ENCODE data around the gene DLG2.

- no peak for TF ChIP-seq EZH2phosphoT487 (IDR thresholded peaks at IDR 0.05; ENCODE audit: borderline replicate concordance, low read length)
- TF ChIP-seq, protein P1, sequence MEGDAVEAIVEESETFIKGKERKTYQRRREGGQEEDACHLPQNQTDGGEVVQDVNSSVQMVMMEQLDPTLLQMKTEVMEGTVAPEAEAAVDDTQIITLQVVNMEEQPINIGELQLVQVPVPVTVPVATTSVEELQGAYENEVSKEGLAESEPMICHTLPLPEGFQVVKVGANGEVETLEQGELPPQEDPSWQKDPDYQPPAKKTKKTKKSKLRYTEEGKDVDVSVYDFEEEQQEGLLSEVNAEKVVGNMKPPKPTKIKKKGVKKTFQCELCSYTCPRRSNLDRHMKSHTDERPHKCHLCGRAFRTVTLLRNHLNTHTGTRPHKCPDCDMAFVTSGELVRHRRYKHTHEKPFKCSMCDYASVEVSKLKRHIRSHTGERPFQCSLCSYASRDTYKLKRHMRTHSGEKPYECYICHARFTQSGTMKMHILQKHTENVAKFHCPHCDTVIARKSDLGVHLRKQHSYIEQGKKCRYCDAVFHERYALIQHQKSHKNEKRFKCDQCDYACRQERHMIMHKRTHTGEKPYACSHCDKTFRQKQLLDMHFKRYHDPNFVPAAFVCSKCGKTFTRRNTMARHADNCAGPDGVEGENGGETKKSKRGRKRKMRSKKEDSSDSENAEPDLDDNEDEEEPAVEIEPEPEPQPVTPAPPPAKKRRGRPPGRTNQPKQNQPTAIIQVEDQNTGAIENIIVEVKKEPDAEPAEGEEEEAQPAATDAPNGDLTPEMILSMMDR (IDR thresholded peaks at IDR 0.05; ENCODE audit: low read depth, low read length, poor library complexity, severe bottlenecking) = no peak
Observed at GRCh38 chr11:83693306-83693992, 1933.7 kb downstream of the DLG2 start.

Measured in DOHH2 (cell line).